ENCODE results near the gene POLR2M.

Gene POLR2M

GRCh38 chr15:57692709-57693108 is 13.8 kb upstream of the POLR2M start:
- no peak for DNase-seq (ENCODE audit: low read depth)

GRCh38 chr15:57694279-57694678 is 12.2 kb upstream of the POLR2M start:
- no peak for DNase-seq (ENCODE audit: low read depth)

- DNase-seq (ENCODE audit: low read depth), result no peak
Observed at GRCh38 chr15:57696146-57696545, 10.4 kb upstream of the POLR2M start.

GRCh38 chr15:57697588-57697987 is 8.9 kb upstream of the POLR2M start:
- DNase-seq (ENCODE audit: low read depth), result peak; percentile 59

- no peak for DNase-seq (ENCODE audit: low read depth)
Observed at GRCh38 chr15:57698243-57698642, 8.3 kb upstream of the POLR2M start.

GRCh38 chr15:57698991-57699390 is 7.5 kb upstream of the POLR2M start:
- DNase-seq (ENCODE audit: low read depth), result no peak

- DNase-seq (ENCODE audit: low read depth), result no peak
Observed at GRCh38 chr15:57703387-57703786, 3.1 kb upstream of the POLR2M start.

- no peak for DNase-seq (ENCODE audit: low read depth)
Observed at GRCh38 chr15:57704441-57704840, 2.1 kb upstream of the POLR2M start.

- DNase-seq (ENCODE audit: low read depth), result no peak
Observed at GRCh38 chr15:57705746-57706404, 639 bp upstream of the POLR2M start.

GRCh38 chr15:57708047-57708446 is 1.5 kb downstream of the POLR2M start:
- no peak for DNase-seq (ENCODE audit: low read depth)

GRCh38 chr15:57718309-57718708 is 11.8 kb downstream of the POLR2M start:
- DNase-seq (ENCODE audit: low read depth), result no peak

- DNase-seq (ENCODE audit: low read depth), result no peak
Observed at GRCh38 chr15:57720867-57721266, 14.4 kb downstream of the POLR2M start.

GRCh38 chr15:57726411-57726810 is 19.9 kb downstream of the POLR2M start:
- no peak for DNase-seq (ENCODE audit: low read depth)

GRCh38 chr15:57727031-57727430 is 20.5 kb downstream of the POLR2M start:
- no peak for DNase-seq (ENCODE audit: low read depth)

GRCh38 chr15:57728436-57728835 is 21.9 kb downstream of the POLR2M start:
- DNase-seq (ENCODE audit: low read depth), result no peak

GRCh38 chr15:57730876-57731275 is 24.4 kb downstream of the POLR2M start:
- no peak for DNase-seq (ENCODE audit: low read depth)

- no peak for DNase-seq (ENCODE audit: low read depth)
Observed at GRCh38 chr15:57731530-57732103, 25.1 kb downstream of the POLR2M start.

GRCh38 chr15:57732526-57733331 is 26.2 kb downstream of the POLR2M start:
- peak; percentile 47 for DNase-seq (ENCODE audit: low read depth)

GRCh38 chr15:57734860-57735259 is 28.3 kb downstream of the POLR2M start:
- no peak for DNase-seq (ENCODE audit: low read depth)

- no peak for DNase-seq (ENCODE audit: low read depth)
Observed at GRCh38 chr15:57735431-57735830, 28.9 kb downstream of the POLR2M start.

GRCh38 chr15:57735891-57736290 is 29.4 kb downstream of the POLR2M start:
- no peak for DNase-seq (ENCODE audit: low read depth)

GRCh38 chr15:57736591-57736990 is 30.1 kb downstream of the POLR2M start:
- no peak for DNase-seq (ENCODE audit: low read depth)

GRCh38 chr15:57738734-57739237 is 32.3 kb downstream of the POLR2M start:
- DNase-seq (ENCODE audit: low read depth), result no peak

Data from HS-27A (cell line).